ENCODE measurements around the gene CELSR1.
"Not testable (repeated sequence)": the region's sequence is repeated elsewhere in the genome, so short reads cannot be mapped to it uniquely, and the experiment has no call there.

CELSR1 gene

GRCh38 chr22:46473021-46473779 lies 64.2 kb downstream of the CELSR1 start:
- H3K9me3 Mint-ChIP-seq = peaks cover 8 to 11% of the 10 kb centered on the region in 2 donors
- peaks cover 19 to 21% of the 10 kb centered on the region in 2 donors for H3K27me3 Mint-ChIP-seq
- peak overlapping the region; percentile 16 for H3K27ac Mint-ChIP-seq
- peaks cover 2 to 11% of the 10 kb centered on the region in 2 donors for H3K36me3 Mint-ChIP-seq
- no peak overlapping the region for H3K4me3 Mint-ChIP-seq
- no peak for ATAC-seq (replicated peaks)
- DNase-seq = no peak
- H3K4me1 Mint-ChIP-seq = peaks cover 8 to 21% of the 10 kb centered on the region in 2 donors

- DNase-seq = no peak
- no peak for ATAC-seq (replicated peaks)
- H3K36me3 Mint-ChIP-seq = peaks cover 2 to 9% of the 10 kb centered on the region in 2 donors
- H3K27me3 Mint-ChIP-seq = peaks cover 19% of the 10 kb centered on the region in 2 donors
- H3K9me3 Mint-ChIP-seq = peaks cover 8 to 11% of the 10 kb centered on the region in 2 donors
- no peak overlapping the region for H3K27ac Mint-ChIP-seq
- no peak overlapping the region for H3K4me3 Mint-ChIP-seq
- peaks cover 8 to 21% of the 10 kb centered on the region in 2 donors for H3K4me1 Mint-ChIP-seq
Observed at GRCh38 chr22:46472722-46473016, 64.8 kb downstream of the CELSR1 start.

GRCh38 chr22:46471901-46472721 lies 65.3 kb downstream of the CELSR1 start:
- H3K4me3 Mint-ChIP-seq = no peak overlapping the region
- H3K27ac Mint-ChIP-seq = peak overlapping the region; percentile 71
- H3K27me3 Mint-ChIP-seq = peaks cover 19% of the 10 kb centered on the region in 2 donors
- DNase-seq (no peak), ATAC-seq (replicated peaks) (no peak)
- peaks cover 8 to 11% of the 10 kb centered on the region in 2 donors for H3K9me3 Mint-ChIP-seq
- peaks cover 2 to 9% of the 10 kb centered on the region in 2 donors for H3K36me3 Mint-ChIP-seq
- peaks cover 7 to 19% of the 10 kb centered on the region in 2 donors for H3K4me1 Mint-ChIP-seq

- H3K27ac Mint-ChIP-seq; H3K4me3 Mint-ChIP-seq; ATAC-seq (replicated peaks); H3K9me3 Mint-ChIP-seq; H3K36me3 Mint-ChIP-seq; DNase-seq: not testable (repeated sequence)
- peaks cover 3 to 12% of the 10 kb centered on the region in 2 donors for H3K4me1 Mint-ChIP-seq
- peaks cover 16 to 19% of the 10 kb centered on the region in 2 donors for H3K27me3 Mint-ChIP-seq
Observed at GRCh38 chr22:46471330-46471729, 66.1 kb downstream of the CELSR1 start.

GRCh38 chr22:46469711-46470110 lies 67.7 kb downstream of the CELSR1 start:
- Mint-ChIP-seq H3K27me3 (peaks cover 15 to 35% of the 10 kb centered on the region in 2 donors), H3K9me3 (no peaks in the 10 kb centered on the region), H3K27ac (no peak overlapping the region), H3K4me3 (no peak overlapping the region), H3K36me3 (no peaks in the 10 kb centered on the region), H3K4me1 (no peaks in the 10 kb centered on the region)
- no peak for DNase-seq
- no peak for ATAC-seq (replicated peaks)

- peaks cover 21 to 46% of the 10 kb centered on the region in 2 donors for H3K27me3 Mint-ChIP-seq
Observed at GRCh38 chr22:46467006-46467405, 70.4 kb downstream of the CELSR1 start.

GRCh38 chr22:46466255-46466676 lies 71.2 kb downstream of the CELSR1 start:
- Mint-ChIP-seq H3K4me3 (no peak overlapping the region), H3K4me1 (no peaks in the 10 kb centered on the region)
- no peak for DNase-seq

More at GRCh38 chr22:46467006-46467405, 70.4 kb downstream of the CELSR1 start:
- ATAC-seq (replicated peaks) (no peak), DNase-seq (no peak)
- Mint-ChIP-seq H3K4me1 (no peaks in the 10 kb centered on the region), H3K9me3 (no peaks in the 10 kb centered on the region), H3K27ac (no peak overlapping the region), H3K36me3 (no peaks in the 10 kb centered on the region), H3K4me3 (no peak overlapping the region)

GRCh38 chr22:46465793-46466192 lies 71.6 kb downstream of the CELSR1 start:
- Mint-ChIP-seq H3K27ac (no peak overlapping the region), H3K9me3 (no peaks in the 10 kb centered on the region), H3K36me3 (no peaks in the 10 kb centered on the region), H3K4me3 (no peak overlapping the region), H3K27me3 (peaks cover 26 to 53% of the 10 kb centered on the region in 2 donors), H3K4me1 (no peaks in the 10 kb centered on the region)
- ATAC-seq (replicated peaks) (no peak), DNase-seq (no peak)

More at GRCh38 chr22:46466255-46466676, 71.2 kb downstream of the CELSR1 start:
- no peaks in the 10 kb centered on the region for H3K9me3 Mint-ChIP-seq
- no peaks in the 10 kb centered on the region for H3K36me3 Mint-ChIP-seq
- ATAC-seq (replicated peaks) = no peak
- H3K27me3 Mint-ChIP-seq = peaks cover 25 to 49% of the 10 kb centered on the region in 2 donors
- H3K27ac Mint-ChIP-seq = no peak overlapping the region

- Mint-ChIP-seq H3K36me3 (no peaks in the 10 kb centered on the region), H3K27ac (no peak overlapping the region), H3K4me3 (no peak overlapping the region), H3K27me3 (peaks cover 22 to 53% of the 10 kb centered on the region in 2 donors), H3K4me1 (no peaks in the 10 kb centered on the region), H3K9me3 (no peaks in the 10 kb centered on the region)
- no peak for ATAC-seq (replicated peaks)
- no peak for DNase-seq
Observed at GRCh38 chr22:46465345-46465720, 72.1 kb downstream of the CELSR1 start.

GRCh38 chr22:46464701-46465344 lies 72.6 kb downstream of the CELSR1 start:
- no peak overlapping the region for H3K27ac Mint-ChIP-seq
- H3K4me3 Mint-ChIP-seq = no peak overlapping the region
- no peaks in the 10 kb centered on the region for H3K36me3 Mint-ChIP-seq
- no peak for DNase-seq
- peaks cover 26 to 53% of the 10 kb centered on the region in 2 donors for H3K27me3 Mint-ChIP-seq
- no peaks in the 10 kb centered on the region for H3K9me3 Mint-ChIP-seq
- H3K4me1 Mint-ChIP-seq = no peaks in the 10 kb centered on the region
- no peak for ATAC-seq (replicated peaks)

GRCh38 chr22:46464296-46464695 lies 73.1 kb downstream of the CELSR1 start:
- no peak for ATAC-seq (replicated peaks)
- no peaks in the 10 kb centered on the region for H3K9me3 Mint-ChIP-seq

GRCh38 chr22:46463435-46464227 lies 73.8 kb downstream of the CELSR1 start:
- no peak for DNase-seq
- no peaks in the 10 kb centered on the region for H3K9me3 Mint-ChIP-seq
- H3K27ac Mint-ChIP-seq = no peak overlapping the region
- H3K4me1 Mint-ChIP-seq = no peaks in the 10 kb centered on the region
- H3K4me3 Mint-ChIP-seq = no peak overlapping the region
- ATAC-seq (replicated peaks) = no peak
- H3K27me3 Mint-ChIP-seq = peaks cover 26 to 59% of the 10 kb centered on the region in 2 donors
- H3K36me3 Mint-ChIP-seq = no peaks in the 10 kb centered on the region

More at GRCh38 chr22:46464296-46464695, 73.1 kb downstream of the CELSR1 start:
- no peak for DNase-seq
- no peaks in the 10 kb centered on the region for H3K36me3 Mint-ChIP-seq
- peaks cover 26 to 58% of the 10 kb centered on the region in 2 donors for H3K27me3 Mint-ChIP-seq
- no peak overlapping the region for H3K27ac Mint-ChIP-seq
- no peak overlapping the region for H3K4me3 Mint-ChIP-seq
- H3K4me1 Mint-ChIP-seq = no peaks in the 10 kb centered on the region

- ATAC-seq (replicated peaks) (no peak), DNase-seq (no peak)
- Mint-ChIP-seq H3K4me1 (no peaks in the 10 kb centered on the region), H3K36me3 (no peaks in the 10 kb centered on the region), H3K9me3 (no peaks in the 10 kb centered on the region), H3K27ac (no peak overlapping the region), H3K4me3 (no peak overlapping the region), H3K27me3 (peaks cover 33 to 67% of the 10 kb centered on the region in 2 donors)
Observed at GRCh38 chr22:46462726-46463371, 74.6 kb downstream of the CELSR1 start.

Data from stimulated activated naive B cell treated with anti-CD40 and anti-IgM and Interleukin-4, amounts not matched to agents 10 μg/mL and 1 μg/mL and 100 μg/mL, for 72 hours (primary cell).